Endodermal cell (in vitro differentiated cells): ENCODE data around the gene SORCS2. TPM values are rescaled to one million over a fixed set of nuclear protein-coding genes. Genes with fewer than 3 reads are reported as not detected.

Experiments
- DNase-seq: peaks from one replicate; pipeline ENCODE4 v3.0.0-alpha.2; 2017
- H3K27ac ChIP-seq: 2 replicates; pipeline ENCODE4 v1.5.1; 2013; ENCODE audit warnings: mild to moderate bottlenecking, low read depth, low read length, moderate library complexity
- H3K27me3 ChIP-seq: 2 replicates; pipeline ENCODE4 v1.6.1; 2013; ENCODE audit warnings: mild to moderate bottlenecking, low read length, moderate library complexity; ENCODE audit not compliant: insufficient read depth, control insufficient read depth, poor library complexity, severe bottlenecking
- H3K36me3 ChIP-seq: 2 replicates; pipeline ENCODE4 v1.7.0; 2013; ENCODE audit warnings: mild to moderate bottlenecking, low read length, moderate library complexity; ENCODE audit not compliant: control insufficient read depth, insufficient read depth
- H3K4me1 ChIP-seq: one replicate; pipeline ENCODE4 v1.7.0; 2013; ENCODE audit warnings: low read length; ENCODE audit not compliant: control insufficient read depth, insufficient read depth
- H3K4me3 ChIP-seq: 2 replicates; pipeline ENCODE4 v1.5.1; 2013; ENCODE audit warnings: mild to moderate bottlenecking, low read length, moderate library complexity
- H3K9ac ChIP-seq: 2 replicates; pipeline ENCODE4 v1.6.1; 2013; ENCODE audit warnings: mild to moderate bottlenecking, low read length, moderate library complexity; ENCODE audit not compliant: poor library complexity, severe bottlenecking; ENCODE audit errors: extremely low read depth
- H3K9me3 ChIP-seq: 2 replicates; pipeline ENCODE4 v1.6.1; 2013; ENCODE audit warnings: mild to moderate bottlenecking, low read length, moderate library complexity; ENCODE audit not compliant: control insufficient read depth
- H3K27ac Mint-ChIP-seq: 2 replicates; pipeline ENCODE4 v1.8.0; 2020; ENCODE audit warnings: mixed read lengths
- H3K27me3 Mint-ChIP-seq: 2 replicates; pipeline ENCODE4 v1.8.0; 2021; ENCODE audit warnings: mild to moderate bottlenecking, mixed read lengths; ENCODE audit not compliant: insufficient read depth
- H3K36me3 Mint-ChIP-seq: 2 replicates; pipeline ENCODE4 v1.8.0; 2020; ENCODE audit warnings: low read depth, mixed read lengths
- H3K4me1 Mint-ChIP-seq: 2 replicates; pipeline ENCODE4 v1.8.0; 2020; ENCODE audit warnings: mixed read lengths
- H3K4me3 Mint-ChIP-seq: 2 replicates; pipeline ENCODE4 v1.8.0; 2020; ENCODE audit warnings: mild to moderate bottlenecking, moderate library complexity, mixed read lengths
- H3K9me3 Mint-ChIP-seq: 2 replicates; pipeline ENCODE4 v1.8.0; 2020; ENCODE audit warnings: mild to moderate bottlenecking, mixed read lengths
- WGBS, 2 experiments: methylation state at CpG; one replicate each; pipeline versions ENCODE4 v1.1.5 to v1.1.7; 2013; ENCODE audit warnings: missing lambda C conversion rate in 2 of 2, mixed read lengths in 1 of 2; ENCODE audit not compliant: insufficient coverage in 1 of 2, insufficient read length in 1 of 2; 5-methylcytosine and 5-hydroxymethylcytosine counted together
- total RNA-seq, 2 donors: library from RNA; stranded (reverse); fragmentation: NEBNext Ultra II Directional in 1 of 2; extraction: Animal tissue kit (Norgen Biotek cat#: 25700) in 1 of 2; gene quantifications; 2 replicates in 1 of 2; 3 replicates in 1 of 2; pipeline ENCODE4 v1.2.1, GENCODE V29; 2021
- TF ChIP-seq, protein P1 (sequence below): fragments of 200-600 bp; sonication (generic); conservative IDR thresholded peaks from 2 replicates; pipeline ENCODE4 v1.5.0; 2021; ENCODE audit warnings: antibody characterized with exemption, mild to moderate bottlenecking

SORCS2 gene
- total RNA-seq, 2 donors from 2014 or later: 1.4 to 1.9 TPM

DNA sequence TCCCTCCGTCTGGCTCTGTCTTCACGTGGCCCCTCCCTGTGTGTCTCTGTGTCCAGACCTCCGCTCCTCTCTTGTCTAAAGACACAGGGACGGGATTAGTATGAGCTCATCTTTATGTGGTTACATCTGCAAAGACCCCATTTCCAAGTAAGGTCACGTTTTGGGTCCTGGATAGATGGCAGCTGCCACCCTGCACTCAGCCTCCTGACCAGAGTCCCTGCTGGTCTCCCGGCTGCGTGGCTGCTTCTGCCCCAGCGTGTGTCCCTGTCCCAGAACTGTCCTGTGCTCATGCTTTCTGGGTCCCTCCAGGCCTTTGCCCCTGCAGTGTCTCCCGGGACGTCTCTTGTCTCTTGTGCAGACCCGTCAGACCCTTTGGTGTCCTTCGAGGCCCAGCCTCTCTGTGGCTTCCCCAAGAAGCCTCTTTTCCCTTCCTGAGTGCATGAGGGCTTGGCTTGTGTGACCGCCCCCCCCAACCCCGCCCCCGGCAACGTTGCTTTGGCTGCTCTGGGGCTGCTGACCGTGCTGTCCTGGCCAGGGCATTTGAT, 135.1 kb downstream of the SORCS2 start:
- no peaks in the 10 kb centered on the region for H3K9me3 Mint-ChIP-seq
- peaks cover 35% of the 10 kb centered on the region for H3K27me3 Mint-ChIP-seq
- H3K4me3 ChIP-seq: no peak overlapping the region
- WGBS, 2 experiments: 88% methylated on average over 17 of the region's 17 CpGs
- H3K4me1 ChIP-seq: no peaks in the 10 kb centered on the region
- H3K4me1 Mint-ChIP-seq: no peaks in the 10 kb centered on the region
- DNase-seq: no peak
- TF ChIP-seq, protein P1, sequence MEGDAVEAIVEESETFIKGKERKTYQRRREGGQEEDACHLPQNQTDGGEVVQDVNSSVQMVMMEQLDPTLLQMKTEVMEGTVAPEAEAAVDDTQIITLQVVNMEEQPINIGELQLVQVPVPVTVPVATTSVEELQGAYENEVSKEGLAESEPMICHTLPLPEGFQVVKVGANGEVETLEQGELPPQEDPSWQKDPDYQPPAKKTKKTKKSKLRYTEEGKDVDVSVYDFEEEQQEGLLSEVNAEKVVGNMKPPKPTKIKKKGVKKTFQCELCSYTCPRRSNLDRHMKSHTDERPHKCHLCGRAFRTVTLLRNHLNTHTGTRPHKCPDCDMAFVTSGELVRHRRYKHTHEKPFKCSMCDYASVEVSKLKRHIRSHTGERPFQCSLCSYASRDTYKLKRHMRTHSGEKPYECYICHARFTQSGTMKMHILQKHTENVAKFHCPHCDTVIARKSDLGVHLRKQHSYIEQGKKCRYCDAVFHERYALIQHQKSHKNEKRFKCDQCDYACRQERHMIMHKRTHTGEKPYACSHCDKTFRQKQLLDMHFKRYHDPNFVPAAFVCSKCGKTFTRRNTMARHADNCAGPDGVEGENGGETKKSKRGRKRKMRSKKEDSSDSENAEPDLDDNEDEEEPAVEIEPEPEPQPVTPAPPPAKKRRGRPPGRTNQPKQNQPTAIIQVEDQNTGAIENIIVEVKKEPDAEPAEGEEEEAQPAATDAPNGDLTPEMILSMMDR: no peak
- peaks cover 42% of the 10 kb centered on the region for H3K27me3 ChIP-seq
- no peak overlapping the region for H3K4me3 Mint-ChIP-seq
- H3K36me3 Mint-ChIP-seq: no peaks in the 10 kb centered on the region
- H3K27ac ChIP-seq: no peak overlapping the region
- H3K9ac ChIP-seq: no peak overlapping the region
- H3K36me3 ChIP-seq: no peaks in the 10 kb centered on the region
- no peaks in the 10 kb centered on the region for H3K9me3 ChIP-seq
- H3K27ac Mint-ChIP-seq: no peak overlapping the region

DNA sequence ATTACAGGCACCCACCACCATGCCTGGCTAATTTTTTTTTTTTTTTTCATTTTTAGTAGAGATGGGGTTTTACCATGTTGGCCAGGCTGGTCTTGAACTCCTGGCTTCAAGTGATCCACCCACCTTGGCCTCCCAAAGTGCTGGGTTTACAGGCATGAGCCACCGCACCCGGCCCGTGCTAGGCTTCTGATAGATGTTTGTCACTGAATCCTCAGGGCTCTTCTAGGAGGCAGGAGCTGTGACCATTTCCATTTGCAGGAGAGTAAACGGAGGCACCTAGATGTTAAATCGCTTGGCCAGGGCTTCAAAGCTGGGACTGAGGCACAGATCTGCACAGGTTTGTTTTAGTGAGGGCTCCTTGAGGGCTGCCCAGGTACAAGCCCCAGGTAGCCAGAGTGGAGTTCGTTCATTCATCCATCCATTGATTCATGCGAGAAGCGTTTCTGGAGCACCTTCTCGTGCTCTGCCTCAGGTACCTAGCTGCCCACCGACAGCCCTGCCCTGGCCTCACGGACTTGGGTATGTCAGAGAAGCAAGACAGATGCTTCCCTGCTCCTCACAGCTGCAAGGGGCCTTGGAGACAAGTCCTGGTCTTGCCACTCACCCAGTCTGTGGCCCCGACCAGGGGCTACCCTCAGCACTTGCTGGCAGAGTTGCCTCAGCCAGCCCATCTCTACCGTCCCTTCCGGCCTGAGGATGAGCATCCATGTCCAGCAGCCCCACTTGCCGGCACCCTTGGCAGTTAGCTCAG, 136.0 kb downstream of the SORCS2 start:
- Histone ChIP-seq H3K27ac (no peak overlapping the region), H3K4me1 (no peaks in the 10 kb centered on the region), H3K36me3 (no peaks in the 10 kb centered on the region), H3K9ac (no peak overlapping the region), H3K27me3 (peaks cover 42% of the 10 kb centered on the region), H3K9me3 (no peaks in the 10 kb centered on the region), H3K4me3 (no peak overlapping the region)
- TF ChIP-seq, protein P1: no peak
- Mint-ChIP-seq H3K36me3 (no peaks in the 10 kb centered on the region), H3K27ac (no peak overlapping the region), H3K9me3 (no peaks in the 10 kb centered on the region), H3K4me1 (no peaks in the 10 kb centered on the region), H3K4me3 (no peak overlapping the region), H3K27me3 (peaks cover 36% of the 10 kb centered on the region)
- DNase-seq: no peak
- WGBS, 2 experiments: 92 to 93% methylated on average over 13 to 15 of the region's 15 CpGs

DNA sequence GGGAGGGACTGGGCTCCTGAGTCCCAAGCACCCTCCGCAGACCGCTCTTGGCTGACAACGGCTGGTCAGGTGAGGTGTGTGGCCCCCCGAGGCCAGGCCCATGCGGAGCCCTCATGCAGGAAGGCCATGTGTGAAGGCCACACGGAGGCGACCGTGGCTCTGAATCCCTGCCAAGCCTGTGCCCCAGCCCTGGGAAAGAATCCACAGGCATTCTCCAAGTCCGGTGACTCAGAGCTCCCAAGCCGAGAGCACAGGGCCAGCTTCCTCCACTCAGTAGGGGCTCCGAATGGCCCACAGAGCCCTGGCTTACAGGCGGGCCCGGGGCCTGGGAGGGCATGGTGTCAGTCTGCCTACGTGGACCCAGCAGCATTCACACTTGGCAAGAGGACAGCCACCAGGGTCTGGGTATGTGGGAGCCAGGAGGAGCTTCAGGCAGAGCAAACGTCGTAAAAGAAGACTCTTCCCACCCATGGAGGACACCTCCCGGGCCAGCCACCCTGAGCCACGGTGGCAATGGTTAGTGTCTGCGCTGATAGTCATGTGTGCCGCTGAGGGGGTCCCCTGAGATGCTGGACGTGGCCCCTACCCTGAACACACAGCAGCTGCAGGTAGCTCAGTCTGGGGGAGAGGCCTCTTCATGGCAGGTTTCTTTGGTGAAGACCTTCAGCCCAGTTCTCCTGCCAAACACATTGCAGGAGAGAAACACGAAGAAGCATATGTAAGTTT, 136.7 kb downstream of the SORCS2 start:
- Histone ChIP-seq H3K27ac (no peak overlapping the region), H3K4me3 (no peak overlapping the region), H3K9me3 (no peaks in the 10 kb centered on the region), H3K4me1 (no peaks in the 10 kb centered on the region), H3K27me3 (peaks cover 42% of the 10 kb centered on the region), H3K9ac (no peak overlapping the region), H3K36me3 (no peaks in the 10 kb centered on the region)
- no peaks in the 10 kb centered on the region for H3K36me3 Mint-ChIP-seq
- H3K27ac Mint-ChIP-seq: no peak overlapping the region
- DNase-seq: peak; percentile 64
- H3K27me3 Mint-ChIP-seq: peaks cover 36% of the 10 kb centered on the region
- no peaks in the 10 kb centered on the region for H3K9me3 Mint-ChIP-seq
- TF ChIP-seq, protein P1: no peak
- WGBS, 2 experiments: 89 to 92% methylated on average over 14 to 22 of the region's 22 CpGs
- no peak overlapping the region for H3K4me3 Mint-ChIP-seq
- H3K4me1 Mint-ChIP-seq: no peaks in the 10 kb centered on the region
